Activated naive CD8-positive, alpha-beta T cell treated with anti-CD3 and anti-CD28 coated beads, Interleukin-2, amount 50 U/mL, for 24 hours (primary cell): ENCODE data around the gene CDH20.

ENCODE experiments used
- ATAC-seq: fragments of 150-1000 bp; cut with Tn5 transposase; one replicate; pipeline ENCODE4 v1.10.0; 2021
- DNase-seq: peaks from one replicate; pipeline ENCODE4 v3.0.0; 2021
- H3K27ac Mint-ChIP-seq: one replicate; pipeline ENCODE4 v1.8.0; 2021; ENCODE audit warnings: mild to moderate bottlenecking, mixed read lengths
- H3K27me3 Mint-ChIP-seq: one replicate; pipeline ENCODE4 v1.8.0; 2021; ENCODE audit warnings: mixed read lengths
- H3K36me3 Mint-ChIP-seq: one replicate; pipeline ENCODE4 v1.8.0; 2021; ENCODE audit warnings: low read depth, mixed read lengths
- H3K4me1 Mint-ChIP-seq: one replicate; pipeline ENCODE4 v1.8.0; 2021; ENCODE audit warnings: mixed read lengths
- H3K4me3 Mint-ChIP-seq: one replicate; pipeline ENCODE4 v1.8.0; 2021; ENCODE audit warnings: mild to moderate bottlenecking, moderate library complexity, mixed read lengths
- H3K9me3 Mint-ChIP-seq: one replicate; pipeline ENCODE4 v1.8.0; 2021; ENCODE audit warnings: mixed read lengths

The CDH20 gene

DNA sequence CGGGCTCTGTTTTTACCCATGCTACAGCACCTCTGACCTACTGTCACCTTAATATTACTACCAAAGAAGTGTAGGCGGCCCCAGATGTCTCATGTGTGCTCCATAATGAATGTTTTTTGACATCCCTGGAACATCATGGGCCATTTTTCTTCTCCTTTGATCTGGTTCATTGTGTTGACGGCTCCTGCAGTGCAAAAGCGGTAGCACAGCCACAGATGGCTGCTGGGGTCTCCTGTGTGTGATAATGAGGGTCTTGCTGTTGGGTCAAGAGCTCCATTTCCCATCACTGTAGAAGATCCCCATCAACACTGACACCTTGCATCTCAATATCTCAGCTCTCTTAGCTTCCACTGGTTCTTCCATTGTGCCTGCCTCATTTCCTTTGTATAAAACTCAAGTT lies 95.0 kb downstream of the CDH20 start:
- Mint-ChIP-seq H3K27ac (no peak overlapping the region), H3K9me3 (no peaks in the 10 kb centered on the region), H3K4me1 (no peaks in the 10 kb centered on the region), H3K27me3 (peaks cover 3% of the 10 kb centered on the region), H3K36me3 (no peaks in the 10 kb centered on the region), H3K4me3 (no peak overlapping the region)
- DNase-seq (no peak), ATAC-seq (no peak)

DNA sequence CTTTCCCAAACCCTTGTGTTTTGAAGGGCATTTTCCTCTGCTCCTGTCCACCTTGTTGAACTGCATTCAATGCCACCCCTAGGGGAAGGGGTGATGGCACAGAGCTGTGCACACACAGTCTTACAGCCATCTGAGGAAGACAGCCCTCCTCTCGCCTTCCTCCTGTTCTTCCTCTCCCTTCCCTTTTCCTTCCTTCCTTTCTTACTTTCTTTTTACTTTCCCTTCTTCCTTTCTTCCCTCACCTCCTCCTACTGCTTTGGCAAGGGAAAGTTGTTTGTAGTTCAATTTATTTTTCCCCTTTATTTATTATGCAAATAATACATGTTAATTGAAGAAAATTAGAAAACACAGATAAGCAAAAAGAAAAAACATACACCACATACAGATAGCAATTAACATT lies 99.4 kb downstream of the CDH20 start:
- H3K27me3 Mint-ChIP-seq = peaks cover 3% of the 10 kb centered on the region
- H3K9me3 Mint-ChIP-seq = no peaks in the 10 kb centered on the region
- H3K36me3 Mint-ChIP-seq = no peaks in the 10 kb centered on the region
- no peak overlapping the region for H3K27ac Mint-ChIP-seq
- DNase-seq (no peak), ATAC-seq (no peak)
- no peaks in the 10 kb centered on the region for H3K4me1 Mint-ChIP-seq
- H3K4me3 Mint-ChIP-seq = no peak overlapping the region

DNA sequence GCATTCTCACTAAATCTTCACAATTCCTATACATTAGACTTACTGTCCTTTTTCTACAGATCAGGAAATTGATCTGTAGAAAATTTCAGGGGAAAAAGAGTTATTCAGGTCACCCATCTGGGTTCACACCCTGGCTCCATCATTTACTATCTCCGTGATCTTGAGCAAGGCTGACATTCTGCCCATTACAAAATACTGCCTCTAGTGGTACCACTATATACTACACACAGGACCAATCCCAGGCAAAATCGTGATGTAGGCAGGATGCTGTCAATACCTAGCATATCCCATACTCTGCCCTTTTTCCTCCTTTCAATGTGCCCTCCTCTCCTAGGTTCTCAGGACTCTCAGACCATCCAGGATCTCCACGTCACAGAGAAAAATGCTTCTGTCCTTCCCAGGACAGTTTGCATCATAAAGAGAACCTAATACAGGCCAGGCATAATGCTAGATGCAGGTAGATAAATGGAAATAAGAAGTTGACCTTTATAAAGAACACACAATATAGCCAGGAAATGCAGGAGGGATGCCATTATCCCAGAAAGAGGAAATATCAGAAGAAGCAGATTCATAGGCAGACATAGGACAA lies 101.9 kb downstream of the CDH20 start:
- DNase-seq = no peak

GRCh38 chr18:61443081-61443725 lies 110.0 kb downstream of the CDH20 start:
- no peak overlapping the region for H3K27ac Mint-ChIP-seq
- H3K4me3 Mint-ChIP-seq = no peak overlapping the region
- DNase-seq = no peak
- no peaks in the 10 kb centered on the region for H3K36me3 Mint-ChIP-seq
- H3K4me1 Mint-ChIP-seq = no peaks in the 10 kb centered on the region
- H3K27me3 Mint-ChIP-seq = peaks cover 3% of the 10 kb centered on the region
- ATAC-seq = no peak
- H3K9me3 Mint-ChIP-seq = no peaks in the 10 kb centered on the region

More for the DNA sequence above, 101.9 kb downstream of the CDH20 start:
- H3K36me3 Mint-ChIP-seq = no peaks in the 10 kb centered on the region
- H3K27me3 Mint-ChIP-seq = no peaks in the 10 kb centered on the region
- no peak overlapping the region for H3K27ac Mint-ChIP-seq
- no peaks in the 10 kb centered on the region for H3K4me1 Mint-ChIP-seq
- no peaks in the 10 kb centered on the region for H3K9me3 Mint-ChIP-seq
- ATAC-seq = no peak
- no peak overlapping the region for H3K4me3 Mint-ChIP-seq

GRCh38 chr18:61448316-61448715 lies 115.1 kb downstream of the CDH20 start:
- DNase-seq = no peak
- Mint-ChIP-seq H3K9me3 (no peaks in the 10 kb centered on the region), H3K4me3 (no peak overlapping the region), H3K4me1 (no peaks in the 10 kb centered on the region), H3K27ac (no peak overlapping the region), H3K36me3 (no peaks in the 10 kb centered on the region), H3K27me3 (peaks cover 3% of the 10 kb centered on the region)
- ATAC-seq = no peak

DNA sequence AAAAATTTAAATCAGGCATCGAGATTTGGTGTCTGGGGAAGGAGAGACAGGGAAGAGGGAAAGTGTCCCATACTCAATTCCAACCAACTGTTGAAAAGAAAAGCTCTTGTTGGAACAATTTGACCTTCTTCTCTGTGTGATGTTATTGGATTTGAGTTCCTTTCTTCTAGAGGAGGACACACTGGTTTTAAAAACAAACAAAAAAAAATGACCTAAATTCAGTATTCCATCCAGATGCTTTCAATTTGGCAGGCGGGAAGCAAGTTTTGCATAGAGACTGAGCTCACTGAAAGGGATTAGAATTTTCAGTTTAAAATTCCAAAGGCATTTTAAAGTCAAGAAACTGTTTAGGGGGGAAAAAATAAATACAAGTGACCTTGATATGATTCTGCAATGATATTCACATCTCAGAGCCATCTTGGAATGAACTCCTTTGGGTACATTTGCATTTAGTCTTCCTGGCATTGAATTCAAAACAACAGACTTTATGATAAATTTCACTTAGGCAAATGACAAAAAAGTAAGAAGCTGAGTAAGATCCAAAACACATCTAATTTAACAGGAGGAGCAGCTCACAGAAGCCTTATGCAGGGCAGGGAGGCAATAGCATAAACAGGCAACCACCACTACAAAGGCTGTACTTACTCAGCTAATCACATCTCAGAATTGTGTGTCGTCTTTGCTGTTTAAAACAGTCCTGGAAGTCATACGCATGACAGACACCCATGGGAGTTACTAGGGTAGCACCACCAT lies 126.8 kb downstream of the CDH20 start:
- DNase-seq = no peak
- Mint-ChIP-seq H3K27me3 (peaks cover 5% of the 10 kb centered on the region), H3K27ac (no peak overlapping the region), H3K36me3 (no peaks in the 10 kb centered on the region), H3K9me3 (peaks cover 5% of the 10 kb centered on the region), H3K4me1 (no peaks in the 10 kb centered on the region), H3K4me3 (no peak overlapping the region)
- ATAC-seq = no peak

- Mint-ChIP-seq H3K4me3 (no peak overlapping the region), H3K27me3 (no peaks in the 10 kb centered on the region), H3K4me1 (no peaks in the 10 kb centered on the region), H3K9me3 (no peaks in the 10 kb centered on the region), H3K36me3 (no peaks in the 10 kb centered on the region), H3K27ac (no peak overlapping the region)
- ATAC-seq (no peak), DNase-seq (no peak)
These were observed 131.4 kb downstream of the CDH20 start for GRCh38 chr18:61464551-61465142.

DNA sequence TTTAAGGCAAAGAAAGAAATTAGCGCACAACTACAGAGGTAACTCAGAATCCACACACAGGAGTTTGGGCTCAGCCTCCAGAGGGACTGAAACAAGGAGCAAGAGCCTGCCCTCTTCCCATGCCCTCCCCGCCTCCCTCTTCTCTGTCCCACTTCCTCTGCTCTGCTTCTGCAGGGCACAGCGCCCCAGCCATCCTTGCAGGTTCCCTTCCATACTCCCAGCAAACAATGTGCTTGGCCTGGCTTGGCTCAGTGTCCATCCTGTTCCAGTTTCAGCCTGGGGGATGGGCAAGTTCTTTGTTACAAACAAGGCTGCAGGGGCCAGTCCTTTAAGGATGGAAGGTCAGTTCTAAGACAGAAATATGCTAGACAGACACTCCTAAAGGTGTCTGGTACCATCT lies 133.5 kb downstream of the CDH20 start:
- H3K4me1 Mint-ChIP-seq = no peaks in the 10 kb centered on the region
- ATAC-seq (no peak), DNase-seq (no peak)
- H3K9me3 Mint-ChIP-seq = no peaks in the 10 kb centered on the region
- H3K27me3 Mint-ChIP-seq = no peaks in the 10 kb centered on the region
- H3K4me3 Mint-ChIP-seq = no peak overlapping the region
- H3K27ac Mint-ChIP-seq = no peak overlapping the region
- H3K36me3 Mint-ChIP-seq = no peaks in the 10 kb centered on the region

DNA sequence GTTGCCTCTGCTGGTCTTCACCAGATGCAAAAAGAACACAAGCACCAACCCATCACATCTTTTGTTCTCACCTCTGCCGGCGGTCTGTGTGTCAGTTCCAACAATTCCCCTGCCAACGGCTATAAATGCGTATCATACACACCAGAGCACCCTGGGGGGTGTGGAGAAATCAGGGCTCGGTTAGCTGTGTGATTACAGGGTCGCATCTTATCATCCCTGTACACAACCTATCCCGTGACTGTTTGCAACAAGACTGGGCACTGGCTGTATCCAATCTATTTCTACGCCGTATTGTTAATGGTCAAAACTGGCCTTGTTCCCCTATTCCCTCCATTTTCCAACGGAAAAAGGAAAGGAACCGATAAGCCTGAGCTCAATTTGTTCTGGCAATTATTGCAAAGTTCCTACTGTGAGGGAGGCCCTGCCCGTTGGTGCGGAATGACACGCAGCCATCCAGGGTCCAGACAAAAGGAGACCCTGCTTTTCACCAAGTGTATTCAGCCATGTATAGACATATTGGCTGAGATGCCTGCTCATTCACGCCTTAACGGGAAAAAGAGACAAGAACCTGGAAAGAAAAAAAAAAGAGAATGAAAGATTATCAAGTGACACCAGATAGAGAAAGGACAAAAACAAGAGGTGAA lies 136.9 kb downstream of the CDH20 start:
- Mint-ChIP-seq H3K36me3 (no peaks in the 10 kb centered on the region), H3K4me3 (no peak overlapping the region), H3K4me1 (no peaks in the 10 kb centered on the region), H3K9me3 (no peaks in the 10 kb centered on the region), H3K27ac (no peak overlapping the region), H3K27me3 (no peaks in the 10 kb centered on the region)
- no peak for ATAC-seq
- DNase-seq = no peak

DNA sequence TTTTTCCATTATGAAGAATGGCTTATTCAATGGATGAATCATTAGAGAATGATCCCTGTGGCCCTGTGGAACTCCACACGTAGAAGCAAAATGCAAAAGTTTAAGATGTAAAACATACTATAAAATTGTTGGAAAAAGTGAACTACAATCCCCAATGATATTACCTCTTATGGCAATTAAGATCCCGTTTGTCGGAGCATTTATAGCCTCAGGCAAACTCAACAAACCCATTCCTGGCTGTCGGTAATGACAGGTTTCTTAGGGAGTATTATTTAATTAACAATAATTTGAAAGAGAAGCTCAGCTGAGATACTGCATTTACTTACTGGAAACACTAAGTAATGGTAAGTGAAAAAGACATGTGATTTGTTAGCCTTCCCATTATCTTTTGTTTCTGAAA lies 138.3 kb downstream of the CDH20 start:
- H3K9me3 Mint-ChIP-seq = no peaks in the 10 kb centered on the region
- H3K4me3 Mint-ChIP-seq = no peak overlapping the region
- ATAC-seq (no peak), DNase-seq (no peak)
- H3K27ac Mint-ChIP-seq = no peak overlapping the region
- no peaks in the 10 kb centered on the region for H3K4me1 Mint-ChIP-seq
- H3K36me3 Mint-ChIP-seq = no peaks in the 10 kb centered on the region
- H3K27me3 Mint-ChIP-seq = no peaks in the 10 kb centered on the region

GRCh38 chr18:61471942-61472341 lies 138.7 kb downstream of the CDH20 start:
- H3K27me3 Mint-ChIP-seq = no peaks in the 10 kb centered on the region
- no peaks in the 10 kb centered on the region for H3K4me1 Mint-ChIP-seq
- H3K27ac Mint-ChIP-seq = no peak overlapping the region
- no peaks in the 10 kb centered on the region for H3K36me3 Mint-ChIP-seq
- ATAC-seq = no peak
- H3K9me3 Mint-ChIP-seq = no peaks in the 10 kb centered on the region
- H3K4me3 Mint-ChIP-seq = no peak overlapping the region
- DNase-seq = no peak

GRCh38 chr18:61474341-61474740 lies 141.1 kb downstream of the CDH20 start:
- Mint-ChIP-seq H3K9me3 (no peaks in the 10 kb centered on the region), H3K27ac (no peak overlapping the region), H3K4me1 (no peaks in the 10 kb centered on the region), H3K36me3 (no peaks in the 10 kb centered on the region), H3K4me3 (no peak overlapping the region), H3K27me3 (no peaks in the 10 kb centered on the region)
- DNase-seq = no peak
- ATAC-seq = no peak

DNA sequence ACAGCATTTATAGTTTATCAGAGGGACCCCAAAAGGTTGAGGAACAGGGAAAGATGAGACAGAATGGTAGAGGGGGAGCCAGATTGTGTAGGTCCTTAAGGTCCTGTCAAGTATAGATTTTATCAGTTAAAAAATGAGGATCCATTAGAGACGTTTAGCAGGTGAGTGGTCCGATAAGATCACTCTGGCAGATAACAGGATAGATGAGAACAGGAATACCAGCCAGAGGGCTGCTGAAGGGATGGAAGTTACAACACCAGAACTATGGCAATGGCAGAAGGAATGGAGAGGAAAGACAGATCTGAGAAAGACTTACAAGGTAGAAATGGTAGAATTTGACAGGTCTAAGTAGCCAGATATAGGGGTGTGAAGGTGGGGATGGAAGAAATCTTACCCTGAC lies 141.7 kb downstream of the CDH20 start:
- Mint-ChIP-seq H3K4me3 (no peak overlapping the region), H3K36me3 (no peaks in the 10 kb centered on the region), H3K9me3 (no peaks in the 10 kb centered on the region), H3K27ac (no peak overlapping the region), H3K4me1 (no peaks in the 10 kb centered on the region), H3K27me3 (no peaks in the 10 kb centered on the region)
- no peak for DNase-seq
- ATAC-seq = no peak

- no peaks in the 10 kb centered on the region for H3K9me3 Mint-ChIP-seq
- H3K27me3 Mint-ChIP-seq = no peaks in the 10 kb centered on the region
- H3K36me3 Mint-ChIP-seq = no peaks in the 10 kb centered on the region
- H3K4me3 Mint-ChIP-seq = no peak overlapping the region
- DNase-seq = no peak
- ATAC-seq = no peak
- no peaks in the 10 kb centered on the region for H3K4me1 Mint-ChIP-seq
- H3K27ac Mint-ChIP-seq = no peak overlapping the region
These were observed 142.7 kb downstream of the CDH20 start for GRCh38 chr18:61475931-61476330.

DNA sequence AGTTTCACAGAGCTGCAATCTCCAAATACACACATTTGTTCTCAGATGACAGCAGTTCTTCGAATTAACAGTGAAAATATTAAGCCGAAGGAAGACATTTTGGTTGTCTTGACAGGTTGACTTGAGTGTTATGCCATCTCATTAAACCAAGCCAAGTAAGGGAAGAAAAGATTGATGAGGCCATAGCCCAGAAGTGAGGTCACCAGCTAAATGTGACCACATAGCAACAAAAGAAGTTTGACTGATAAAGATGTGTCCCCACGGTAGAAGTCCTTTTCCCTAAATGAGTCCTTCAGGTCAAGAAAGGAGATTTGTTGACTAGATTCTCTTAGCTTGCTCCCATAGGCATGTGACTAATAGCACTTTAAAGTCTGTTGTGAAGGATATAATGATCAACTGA lies 156.1 kb downstream of the CDH20 start:
- DNase-seq (no peak), ATAC-seq (no peak)
- H3K27ac Mint-ChIP-seq = no peak overlapping the region
- H3K4me1 Mint-ChIP-seq = no peaks in the 10 kb centered on the region
- no peaks in the 10 kb centered on the region for H3K9me3 Mint-ChIP-seq
- H3K4me3 Mint-ChIP-seq = no peak overlapping the region
- peaks cover 6% of the 10 kb centered on the region for H3K27me3 Mint-ChIP-seq
- H3K36me3 Mint-ChIP-seq = no peaks in the 10 kb centered on the region
